ENCODE data around the gene ARHGEF17. TPM values are rescaled to one million over a fixed set of nuclear protein-coding genes. Genes with fewer than 3 reads are reported as not detected.

Gene ARHGEF17
- total and polyA plus RNA-seq, 2 experiments from 2014 or later: 15.3 to 23.5 TPM

DNA sequence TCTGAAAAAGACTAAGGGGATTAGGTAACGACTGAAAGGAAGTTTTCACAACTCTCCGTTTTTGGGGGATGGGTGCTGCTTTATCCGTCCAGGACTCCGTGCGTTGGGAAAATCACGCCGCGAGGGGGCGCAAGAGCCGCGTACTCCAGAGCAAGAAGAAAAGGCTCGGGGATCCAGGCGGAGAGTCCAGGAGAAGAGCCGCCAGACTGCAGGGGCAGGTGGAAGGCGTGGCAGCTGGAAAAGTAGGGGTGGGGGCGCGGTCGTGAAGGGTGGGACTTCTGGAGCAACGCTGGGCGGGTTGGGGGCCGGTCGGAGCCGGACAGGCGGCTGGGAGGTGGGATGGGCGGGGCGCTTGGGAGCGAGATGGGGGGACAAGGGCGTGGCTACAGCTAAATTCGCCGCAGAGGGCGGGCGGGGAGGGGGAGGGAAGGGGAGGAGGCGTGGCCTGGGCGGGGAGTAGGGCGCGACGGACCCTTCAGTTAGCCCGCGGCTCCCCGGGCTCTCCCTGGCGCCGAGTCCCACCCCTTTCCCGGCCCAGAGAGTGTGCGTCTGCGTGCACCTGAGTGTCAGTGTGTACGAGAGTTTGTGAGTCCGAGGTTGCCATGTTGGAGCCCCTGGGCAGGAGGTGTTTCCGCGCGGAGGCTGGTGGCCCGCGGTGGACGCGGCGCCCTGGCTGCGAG is 613 bp upstream of the ARHGEF17 start:
- Histone ChIP-seq H3F3A (ENCODE audit: insufficient read depth) (no peaks in the 10 kb centered on the region), H2AFZ (peak overlapping the region; percentile 59), H3K4me1 (ENCODE audit: insufficient read depth) (peaks cover 28% of the 10 kb centered on the region), H3K27me3 (replicated peaks; ENCODE audit: insufficient read depth) (no peaks in the 10 kb centered on the region), H4K20me1 (ENCODE audit: insufficient read depth) (no peaks in the 10 kb centered on the region), H3K9ac (peak overlapping the region; percentile 96), H3K9me2 (ENCODE audit: insufficient read depth) (no peaks in the 10 kb centered on the region), H3K27ac (peak overlapping the region; percentile 97), H3K79me2 (ENCODE audit: insufficient read depth) (peaks cover 32% of the 10 kb centered on the region), H3K4me2 (ENCODE audit: unreplicated experiment) (peak overlapping the region; percentile 83), H3K9me3 (ENCODE audit: low read depth) (no peaks in the 10 kb centered on the region), H3K36me3 (ENCODE audit: low read depth) (no peaks in the 10 kb centered on the region), H3K4me3 (peak overlapping the region; percentile 76)
- in situ Hi-C loops (cut with MboI): no loop called here
- WGBS, 2 experiments (ENCODE audit: low coverage in 1 of 2, low lambda C conversion rate in 2 of 2, missing lambda C conversion rate in 2 of 2): 1% methylated on average over 30 to 56 of the region's 56 CpGs
- DNase-seq: peak; percentile 95
- TF ChIP-seq EZH2 (IDR thresholded peaks at IDR 0.05; ENCODE audit: insufficient read depth, poor library complexity, severe bottlenecking) (no peak), EZH2phosphoT487 (IDR thresholded peaks at IDR 0.05; ENCODE audit: insufficient read depth, low read depth) (no peak)

DNA sequence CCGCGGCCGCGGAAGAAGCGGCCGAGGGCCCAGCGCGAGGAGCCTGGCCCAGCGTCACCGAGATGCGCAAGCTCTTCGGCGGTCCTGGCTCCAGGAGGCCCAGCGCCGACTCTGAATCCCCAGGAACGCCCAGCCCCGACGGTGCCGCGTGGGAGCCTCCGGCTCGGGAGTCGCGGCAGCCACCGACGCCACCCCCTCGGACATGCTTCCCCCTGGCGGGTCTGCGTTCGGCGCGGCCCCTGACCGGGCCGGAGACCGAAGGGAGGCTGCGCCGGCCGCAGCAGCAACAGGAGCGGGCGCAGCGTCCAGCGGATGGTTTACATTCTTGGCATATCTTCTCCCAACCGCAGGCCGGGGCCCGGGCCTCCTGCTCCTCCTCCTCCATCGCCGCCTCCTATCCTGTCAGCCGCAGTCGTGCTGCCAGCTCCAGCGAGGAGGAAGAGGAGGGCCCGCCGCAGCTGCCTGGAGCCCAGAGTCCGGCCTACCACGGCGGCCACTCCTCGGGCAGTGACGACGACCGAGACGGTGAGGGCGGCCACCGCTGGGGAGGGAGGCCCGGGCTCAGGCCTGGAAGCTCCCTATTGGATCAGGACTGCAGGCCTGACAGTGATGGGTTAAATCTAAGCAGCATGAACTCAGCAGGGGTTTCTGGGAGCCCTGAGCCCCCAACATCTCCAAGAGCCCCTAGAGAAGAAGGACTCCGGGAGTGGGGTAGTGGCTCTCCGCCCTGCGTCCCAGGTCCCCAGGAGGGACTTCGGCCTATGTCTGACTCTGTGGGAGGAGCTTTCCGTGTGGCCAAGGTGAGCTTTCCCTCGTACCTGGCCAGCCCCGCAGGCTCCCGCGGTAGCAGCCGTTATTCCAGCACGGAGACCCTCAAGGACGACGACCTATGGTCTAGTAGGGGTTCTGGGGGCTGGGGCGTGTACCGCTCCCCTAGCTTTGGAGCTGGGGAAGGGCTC is 1.2 kb downstream of the ARHGEF17 start:
- Histone ChIP-seq H3K79me2 (ENCODE audit: insufficient read depth) (peaks cover 50% of the 10 kb centered on the region), H3K9me3 (ENCODE audit: low read depth) (no peaks in the 10 kb centered on the region), H3K4me3 (peak overlapping the region; percentile 76), H3F3A (ENCODE audit: insufficient read depth) (peaks cover 12% of the 10 kb centered on the region), H3K9ac (peak overlapping the region; percentile 96), H3K4me1 (ENCODE audit: insufficient read depth) (peaks cover 46% of the 10 kb centered on the region), H3K9me2 (ENCODE audit: insufficient read depth) (no peaks in the 10 kb centered on the region), H4K20me1 (ENCODE audit: insufficient read depth) (no peaks in the 10 kb centered on the region), H3K27me3 (replicated peaks; ENCODE audit: insufficient read depth) (no peaks in the 10 kb centered on the region), H2AFZ (0 out of 2 replicates have a peak overlapping the region, but pooled peaks have one; percentile 59), H3K27ac (peak overlapping the region; percentile 97), H3K4me2 (ENCODE audit: unreplicated experiment) (peak overlapping the region; percentile 81), H3K36me3 (ENCODE audit: low read depth) (no peaks in the 10 kb centered on the region)
- peak; percentile 99 for DNase-seq
- TF ChIP-seq EZH2 (IDR thresholded peaks at IDR 0.05; ENCODE audit: insufficient read depth, poor library complexity, severe bottlenecking) (no peak), EZH2phosphoT487 (IDR thresholded peaks at IDR 0.05; ENCODE audit: insufficient read depth, low read depth) (no peak)
- in situ Hi-C loops (cut with MboI): no loop called here
- 13% methylated on average over 71 to 78 of the region's 78 CpGs for WGBS, 2 experiments (ENCODE audit: low coverage in 1 of 2, low lambda C conversion rate in 2 of 2, missing lambda C conversion rate in 2 of 2)

DNA sequence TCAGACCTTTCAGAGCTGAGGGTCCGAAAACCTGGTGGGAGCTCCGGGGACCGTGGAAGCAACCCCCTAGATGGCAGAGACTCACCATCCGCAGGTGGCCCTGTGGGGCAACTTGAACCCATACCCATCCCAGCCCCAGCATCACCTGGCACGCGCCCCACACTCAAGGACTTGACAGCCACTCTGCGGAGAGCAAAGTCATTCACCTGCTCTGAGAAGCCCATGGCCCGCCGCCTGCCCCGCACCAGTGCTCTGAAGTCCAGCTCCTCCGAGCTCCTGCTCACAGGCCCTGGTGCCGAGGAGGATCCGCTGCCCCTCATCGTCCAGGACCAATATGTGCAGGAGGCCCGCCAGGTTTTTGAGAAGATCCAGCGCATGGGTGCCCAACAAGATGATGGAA is 2.0 kb downstream of the ARHGEF17 start:
- Histone ChIP-seq H3K9me3 (ENCODE audit: low read depth) (no peaks in the 10 kb centered on the region), H3K36me3 (ENCODE audit: low read depth) (no peaks in the 10 kb centered on the region), H2AFZ (no peak overlapping the region), H3K27me3 (replicated peaks; ENCODE audit: insufficient read depth) (no peaks in the 10 kb centered on the region), H3K79me2 (ENCODE audit: insufficient read depth) (peaks cover 58% of the 10 kb centered on the region), H3K9ac (peak overlapping the region; percentile 96; the same call in 1 of the 2 replicates), H3F3A (ENCODE audit: insufficient read depth) (peaks cover 12% of the 10 kb centered on the region), H3K9me2 (ENCODE audit: insufficient read depth) (no peaks in the 10 kb centered on the region), H3K4me1 (ENCODE audit: insufficient read depth) (peaks cover 54% of the 10 kb centered on the region), H4K20me1 (ENCODE audit: insufficient read depth) (no peaks in the 10 kb centered on the region), H3K4me2 (ENCODE audit: unreplicated experiment) (peak overlapping the region; percentile 81), H3K27ac (no peak overlapping the region), H3K4me3 (peak overlapping the region; percentile 76)
- TF ChIP-seq EZH2phosphoT487 (IDR thresholded peaks at IDR 0.05; ENCODE audit: insufficient read depth, low read depth) (no peak), EZH2 (IDR thresholded peaks at IDR 0.05; ENCODE audit: insufficient read depth, poor library complexity, severe bottlenecking) (no peak)
- no peak for DNase-seq
- WGBS, 2 experiments (ENCODE audit: low coverage in 1 of 2, low lambda C conversion rate in 2 of 2, missing lambda C conversion rate in 2 of 2): 88 to 89% methylated on average over 16 of the region's 16 CpGs
- in situ Hi-C loops (cut with MboI): no loop called here

DNA sequence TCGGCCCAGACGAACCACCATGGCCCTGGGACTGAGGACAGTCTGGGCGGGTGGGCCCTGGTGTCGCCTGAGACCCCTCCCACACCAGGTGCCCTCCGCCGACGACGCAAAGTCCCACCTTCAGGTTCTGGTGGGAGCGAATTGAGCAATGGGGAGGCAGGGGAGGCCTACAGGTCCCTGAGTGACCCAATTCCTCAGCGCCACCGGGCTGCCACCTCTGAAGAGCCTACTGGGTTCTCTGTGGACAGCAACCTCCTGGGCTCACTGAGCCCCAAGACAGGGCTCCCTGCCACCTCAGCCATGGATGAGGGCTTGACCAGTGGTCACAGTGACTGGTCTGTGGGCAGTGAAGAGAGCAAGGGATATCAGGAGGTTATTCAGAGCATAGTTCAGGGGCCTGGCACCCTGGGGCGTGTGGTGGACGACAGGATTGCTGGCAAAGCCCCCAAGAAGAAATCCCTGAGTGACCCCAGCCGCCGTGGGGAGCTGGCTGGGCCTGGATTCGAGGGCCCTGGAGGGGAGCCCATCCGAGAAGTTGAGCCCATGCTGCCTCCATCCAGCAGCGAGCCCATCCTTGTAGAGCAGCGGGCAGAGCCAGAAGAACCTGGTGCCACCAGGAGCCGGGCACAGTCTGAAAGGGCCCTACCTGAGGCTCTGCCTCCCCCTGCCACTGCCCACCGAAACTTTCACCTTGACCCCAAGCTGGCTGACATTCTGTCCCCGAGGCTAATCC is 2.8 kb downstream of the ARHGEF17 start:
- Histone ChIP-seq H3F3A (ENCODE audit: insufficient read depth) (peaks cover 12% of the 10 kb centered on the region), H3K9me2 (ENCODE audit: insufficient read depth) (no peaks in the 10 kb centered on the region), H3K79me2 (ENCODE audit: insufficient read depth) (peaks cover 66% of the 10 kb centered on the region), H3K9me3 (ENCODE audit: low read depth) (no peaks in the 10 kb centered on the region), H3K4me2 (ENCODE audit: unreplicated experiment) (peak overlapping the region; percentile 81), H4K20me1 (ENCODE audit: insufficient read depth) (no peaks in the 10 kb centered on the region), H3K4me1 (ENCODE audit: insufficient read depth) (peaks cover 60% of the 10 kb centered on the region), H3K4me3 (peak overlapping the region; percentile 76), H3K9ac (peak overlapping the region; percentile 75), H3K36me3 (ENCODE audit: low read depth) (no peaks in the 10 kb centered on the region), H2AFZ (no peak overlapping the region), H3K27ac (no peak overlapping the region), H3K27me3 (replicated peaks; ENCODE audit: insufficient read depth) (no peaks in the 10 kb centered on the region)
- TF ChIP-seq EZH2 (IDR thresholded peaks at IDR 0.05; ENCODE audit: insufficient read depth, poor library complexity, severe bottlenecking) (no peak), EZH2phosphoT487 (IDR thresholded peaks at IDR 0.05; ENCODE audit: insufficient read depth, low read depth) (no peak)
- WGBS, 2 experiments (ENCODE audit: low coverage in 1 of 2, low lambda C conversion rate in 2 of 2, missing lambda C conversion rate in 2 of 2): 83 to 87% methylated on average over 19 to 21 of the region's 22 CpGs
- in situ Hi-C loops (cut with MboI): no loop called here
- DNase-seq: no peak

Data from GM23248 (cell line).